HG02610 (cell line): Measurements from ENCODE around the gene HTT.

Experiments used
- ATAC-seq: cut with Tn5 transposase; IDR thresholded peaks from one replicate; pipeline ENCODE4 v1.9.1; 2021; ENCODE audit warnings: mild to moderate bottlenecking, moderate library complexity; ENCODE audit not compliant: unreplicated experiment

HTT gene

GRCh38 chr4:3215256-3215655 is 140.8 kb downstream of the HTT start:
- ATAC-seq = no peak

- ATAC-seq = no peak
These were observed 141.3 kb downstream of the HTT start for GRCh38 chr4:3215733-3216132.

GRCh38 chr4:3217266-3217665 is 142.8 kb downstream of the HTT start:
- ATAC-seq = no peak

- no peak for ATAC-seq
These were observed 143.3 kb downstream of the HTT start for GRCh38 chr4:3217771-3218170.

GRCh38 chr4:3218824-3219760 is 144.6 kb downstream of the HTT start:
- ATAC-seq = no peak

DNA sequence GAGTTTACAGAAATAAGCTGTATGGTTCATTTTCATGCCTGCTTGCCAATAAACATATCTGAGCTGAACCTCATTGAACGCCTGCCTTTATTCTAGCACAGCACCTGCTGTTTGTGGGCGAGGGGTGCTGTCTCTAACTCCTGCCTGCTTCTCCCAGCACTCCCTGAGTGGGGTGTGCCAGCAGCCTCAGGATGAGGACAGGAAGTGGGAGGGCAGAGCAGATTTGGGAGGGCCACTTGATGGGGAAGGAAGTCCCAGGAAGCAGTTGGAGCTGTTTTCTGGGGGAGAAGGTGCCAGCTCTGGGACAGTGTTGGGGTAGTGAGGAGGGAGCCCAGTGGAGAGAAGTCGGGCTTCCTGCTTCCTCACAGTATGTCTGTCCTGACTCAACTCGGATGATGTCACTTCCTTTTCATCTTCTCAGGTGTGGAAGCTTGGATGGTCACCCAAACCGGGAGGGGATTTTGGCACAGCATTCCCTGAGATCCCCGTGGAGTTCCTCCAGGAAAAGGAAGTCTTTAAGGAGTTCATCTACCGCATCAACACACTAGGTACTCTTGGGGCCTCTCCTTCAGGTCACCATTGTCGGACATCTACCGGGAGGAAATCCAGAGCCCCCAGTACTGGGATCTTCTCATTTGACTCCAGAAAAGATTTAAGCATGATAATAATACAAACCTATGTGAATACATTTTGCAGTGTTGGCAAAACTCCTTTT is 145.4 kb downstream of the HTT start:
- no peak for ATAC-seq

- no peak for ATAC-seq
These were observed 146.1 kb downstream of the HTT start for GRCh38 chr4:3220476-3221183.

- no peak for ATAC-seq
These were observed 146.7 kb downstream of the HTT start for GRCh38 chr4:3221184-3221494.

- ATAC-seq = no peak
These were observed 147.5 kb downstream of the HTT start for GRCh38 chr4:3221996-3222395.

GRCh38 chr4:3223346-3223745 is 148.9 kb downstream of the HTT start:
- ATAC-seq = no peak

DNA sequence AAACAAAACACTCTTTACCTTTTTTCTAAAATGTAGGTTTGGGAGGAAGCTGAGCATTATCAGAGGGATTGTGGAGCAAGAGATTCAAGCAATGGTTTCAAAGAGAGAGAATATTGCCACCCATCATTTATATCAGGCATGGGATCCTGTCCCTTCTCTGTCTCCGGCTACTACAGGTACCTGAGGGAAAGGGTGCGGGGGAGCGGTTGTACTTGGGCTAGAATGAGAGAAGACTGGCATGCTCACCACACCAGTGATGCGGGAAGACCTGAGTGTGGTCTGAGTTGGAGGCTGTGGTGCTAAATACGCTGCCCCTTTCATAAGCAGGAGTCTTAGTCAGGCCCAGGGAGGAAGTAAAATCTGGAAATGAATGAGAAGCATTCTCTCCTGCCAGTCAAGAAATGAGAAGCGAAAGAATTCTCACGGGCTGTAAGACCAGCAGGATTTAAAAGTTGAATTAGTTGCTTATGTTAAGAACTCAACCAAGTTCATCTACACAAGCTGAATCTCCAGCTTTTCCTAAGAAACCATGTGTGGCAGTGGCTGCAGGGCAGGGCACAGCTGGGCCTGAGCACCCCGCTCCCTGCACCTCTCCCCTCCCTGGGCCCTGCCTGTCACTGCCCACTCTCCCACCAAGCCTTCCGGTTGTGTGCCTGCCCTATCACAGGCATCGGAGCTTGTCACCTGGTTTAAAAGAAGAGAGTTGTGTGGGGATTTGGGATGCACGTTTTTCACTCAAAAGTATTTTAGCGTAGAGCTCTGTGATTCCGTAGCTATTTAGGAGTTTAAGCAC is 149.7 kb downstream of the HTT start:
- ATAC-seq = no peak

- no peak for ATAC-seq
These were observed 150.8 kb downstream of the HTT start for GRCh38 chr4:3225071-3225850.

GRCh38 chr4:3225936-3226335 is 151.5 kb downstream of the HTT start:
- no peak for ATAC-seq

GRCh38 chr4:3226467-3226866 is 152.0 kb downstream of the HTT start:
- ATAC-seq = no peak

DNA sequence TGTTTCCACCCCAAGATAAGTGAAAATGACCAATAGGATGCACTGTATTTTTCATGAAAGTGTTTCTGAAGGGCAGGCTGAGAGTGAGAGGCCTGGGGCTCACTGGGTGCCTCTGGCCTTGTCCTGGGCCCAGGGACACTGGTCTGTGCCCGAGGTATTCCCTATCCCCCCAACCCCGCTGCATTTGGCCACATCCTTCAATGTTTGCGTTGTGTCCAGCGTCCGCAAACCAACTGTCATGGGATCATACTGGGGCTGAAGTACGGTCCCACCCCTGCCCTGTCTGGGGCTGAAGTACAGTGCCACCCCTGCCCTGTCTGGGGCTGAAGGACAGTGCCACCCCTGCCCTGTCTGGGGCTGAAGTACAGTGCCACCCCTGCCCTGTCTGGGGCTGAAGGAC is 152.5 kb downstream of the HTT start:
- no peak for ATAC-seq

DNA sequence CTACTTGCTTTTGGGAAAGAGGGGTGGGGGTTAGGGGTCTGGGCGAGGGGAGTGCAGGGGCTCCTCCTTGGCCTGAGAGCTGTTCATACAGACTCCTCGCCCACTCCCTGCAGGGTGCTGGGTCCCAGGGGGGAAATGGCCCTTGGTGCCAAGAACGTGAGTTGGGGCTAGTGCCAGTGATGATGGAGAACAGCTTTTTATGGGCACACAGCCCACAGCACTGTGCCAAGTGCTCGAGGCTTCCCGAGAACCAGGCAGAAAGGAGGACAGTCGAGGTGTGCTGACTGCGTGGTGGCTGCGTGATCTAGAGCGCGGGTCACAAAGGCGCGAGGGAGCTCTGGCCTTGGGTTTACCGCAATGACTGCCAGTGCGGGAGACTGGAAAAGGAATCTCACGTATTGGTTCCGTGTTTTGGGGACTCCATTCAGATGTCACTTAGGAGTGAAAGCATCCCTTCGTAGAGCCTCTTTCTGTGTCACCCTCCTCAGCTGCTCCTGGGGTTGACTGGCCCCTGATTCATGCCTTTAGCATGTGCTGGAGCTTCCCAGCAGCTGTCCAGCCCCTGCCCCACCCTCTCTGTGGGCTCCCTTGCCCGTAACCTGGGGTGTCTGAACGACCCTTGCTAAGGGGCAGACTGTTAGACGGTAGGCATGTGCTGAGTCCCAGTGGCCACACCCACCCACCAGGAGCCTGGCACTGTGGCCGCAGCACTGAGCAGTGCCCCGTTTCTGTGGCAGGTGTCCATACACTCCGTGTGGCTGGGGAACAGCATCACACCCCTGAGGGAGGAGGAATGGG is 153.6 kb downstream of the HTT start:
- ATAC-seq = no peak

GRCh38 chr4:3228881-3229280 is 154.4 kb downstream of the HTT start:
- ATAC-seq = no peak

- no peak for ATAC-seq
These were observed 154.8 kb downstream of the HTT start for GRCh38 chr4:3229328-3229727.

- ATAC-seq = no peak
These were observed 155.5 kb downstream of the HTT start for GRCh38 chr4:3229964-3230363.
